Upper lobe of left lung (tissue), 6 donors: ENCODE results near the gene GUCY2C. TPM values are rescaled to one million over a fixed set of nuclear protein-coding genes. Genes with fewer than 3 reads are reported as not detected.
"Not testable (repeated sequence)": the region's sequence is repeated elsewhere in the genome, so short reads cannot be mapped to it uniquely, and the experiment has no call there.

Source experiments
- ATAC-seq, 2 donors: fragments of 200-7000 bp; cut with Tn5 transposase; one replicate each; pipeline ENCODE4 v1.9.1; 2022; ENCODE audit warnings: mild to moderate bottlenecking in 2 of 2, moderate library complexity in 2 of 2; ENCODE audit not compliant: low FRiP score in 2 of 2
- DNase-seq, 2 donors: peaks; one replicate each; pipeline ENCODE4 v3.0.0-alpha.2; 2019 to 2020
- H3K27ac ChIP-seq, 4 donors: fragments of 200-600 bp; sonication (generic); one replicate each; pipeline ENCODE4 v1.5.1; 2016 to 2019
- H3K27me3 ChIP-seq, 4 donors: fragments of 200-600 bp; sonication (generic); one replicate each; pipeline ENCODE4 v1.5.1; 2017 to 2019
- H3K36me3 ChIP-seq, 4 donors: fragments of 200-600 bp; sonication (generic); one replicate each; pipeline ENCODE4 v1.5.1; 2016 to 2019
- H3K4me1 ChIP-seq, 4 donors: fragments of 200-600 bp; sonication (generic); one replicate each; pipeline ENCODE4 v1.5.1; 2018 to 2019
- H3K4me3 ChIP-seq, 4 donors: fragments of 200-600 bp; sonication (generic); one replicate each; pipeline ENCODE4 v1.5.1; 2017 to 2019; ENCODE audit warnings: mild to moderate bottlenecking in 2 of 4, moderate library complexity in 1 of 4
- H3K9me3 ChIP-seq, 4 donors: fragments of 200-600 bp; sonication (generic); one replicate each; pipeline ENCODE4 v1.5.1; 2018 to 2019
- EP300 ChIP-seq, 4 donors: sonication (generic); formaldehyde crosslinking; IDR thresholded peaks; one replicate each; pipeline ENCODE4 v1.5.1; 2017; ENCODE audit warnings: antibody characterized with exemption in 4 of 4, control low read depth in 2 of 4
- POLR2A ChIP-seq, 4 donors: fragments of 450-650 bp; IDR thresholded peaks; one replicate each; pipeline ENCODE4 v1.5.1; 2016 to 2017; ENCODE audit warnings: antibody characterized with exemption in 4 of 4, mild to moderate bottlenecking in 2 of 4
- POLR2AphosphoS5 ChIP-seq, 2 donors: sonication (generic); formaldehyde crosslinking; IDR thresholded peaks; one replicate each; pipeline ENCODE4 v1.5.1; 2017; ENCODE audit warnings: antibody characterized with exemption in 2 of 2
- WGBS, 2 donors: methylation state at CpG; one replicate each; pipeline ENCODE4 v1.1.5; 2017 to 2018; 5-methylcytosine and 5-hydroxymethylcytosine counted together
- total RNA-seq, 6 donors: library from RNA; depleted of rRNA in 4 of 6; stranded (reverse); fragments of >200 nt in 4 of 6; gene quantifications; one replicate each; pipeline versions ENCODE4 v1.1.0 to v1.2.1, GENCODE V29; 2016 to 2021
- TF ChIP-seq, protein P1 (sequence below), 6 experiments: fragments of 450-650 bp in 4 of 6; fragments of 200-600 bp in 2 of 6; sonication (generic) in 2 of 6; IDR thresholded peaks; one replicate each; pipeline ENCODE4 v1.5.1; 2016 to 2019; ENCODE audit warnings: antibody characterized with exemption in 6 of 6
- donor health status: DM: no; HTN: no; CAD: no; lungs with moderate emphysema.
- donor health status: DM: no; HTN: yes; CAD: no; lungs with severe emphysema.

GUCY2C gene
- 1 to 10 TPM in 1 of 6 donors, not detected in 5; 1.0 TPM for total RNA-seq

DNA sequence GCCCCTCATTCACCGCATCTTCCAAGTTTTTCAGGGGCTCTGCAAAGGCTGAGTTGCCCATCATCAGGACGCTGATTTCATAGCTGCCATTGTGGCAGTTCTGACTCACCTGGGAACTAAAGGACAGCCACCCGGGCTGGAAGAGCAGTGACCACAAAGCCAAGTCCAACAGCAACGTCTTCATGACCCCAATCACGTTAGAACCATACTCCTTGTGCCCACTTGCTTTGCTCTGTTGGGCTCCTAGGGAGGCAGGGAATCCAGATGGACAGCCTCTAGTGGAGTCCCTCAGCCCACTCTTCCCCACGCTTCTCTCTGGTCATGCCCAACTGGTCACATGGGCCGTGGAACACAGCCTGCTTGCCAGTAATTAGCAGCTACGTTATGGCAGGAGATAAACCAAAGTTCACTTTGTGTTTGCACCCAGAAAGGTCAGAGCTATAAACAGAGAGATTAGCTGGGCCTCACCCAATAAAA is at the start of gene GUCY2C:
TSS of gene GUCY2C (minus strand) at position 335 of the 477 bp plus-strand sequence. CDS start at position 184, 151 bp downstream.
- no peak for ATAC-seq
- Histone ChIP-seq H3K27ac (no peak within 1 kb of the TSS), H3K36me3 (no peaks in the 10 kb centered on the region), H3K9me3 (no peaks in the 10 kb centered on the region), H3K27me3 (no peaks in the 10 kb centered on the region), H3K4me1 (no peaks in the 10 kb centered on the region), H3K4me3 (no peak within 1 kb of the TSS)
- WGBS, 2 donors, result 84 to 87% methylated on average over 8 of the region's 8 CpGs
- no peak for TF ChIP-seq EP300 (IDR thresholded peaks at IDR 0.05)
- no peak for DNase-seq

DNA sequence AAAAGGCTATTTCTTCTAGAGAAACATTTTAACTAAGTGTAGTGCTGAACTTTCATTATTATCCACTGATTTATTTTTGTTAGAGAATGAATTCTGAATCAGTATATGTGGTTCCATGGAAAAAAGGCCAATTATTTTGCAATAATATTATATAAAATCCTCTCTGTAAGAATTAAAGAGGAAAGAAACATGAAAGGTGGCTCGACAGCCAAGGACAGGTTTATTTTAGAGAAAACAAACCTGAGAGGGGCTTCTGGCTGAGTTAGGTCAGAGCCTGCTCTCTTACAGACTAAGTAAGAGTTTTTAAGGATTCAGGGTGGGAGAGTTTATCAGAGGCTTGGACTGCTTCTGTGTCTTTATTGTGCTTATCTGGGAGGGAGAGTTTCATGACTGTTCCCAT is 46.7 kb upstream of the GUCY2C start:
- H3K9me3 ChIP-seq, result no peaks in the 10 kb centered on the region
- H3K27ac ChIP-seq, result no peak overlapping the region
- no peaks in the 10 kb centered on the region for H3K27me3 ChIP-seq
- no peak for TF ChIP-seq POLR2AphosphoS5 (IDR thresholded peaks at IDR 0.05)
- no peak for TF ChIP-seq POLR2A (IDR thresholded peaks at IDR 0.05)
- TF ChIP-seq EP300 (IDR thresholded peaks at IDR 0.05), result no peak
- DNase-seq, result no peak
- WGBS, 2 donors, result 91 to 93% methylated on average over 1 of the region's 1 CpG
- no peak for ATAC-seq
- H3K4me3 ChIP-seq, result no peak overlapping the region
- no peaks in the 10 kb centered on the region for H3K36me3 ChIP-seq
- no peaks in the 10 kb centered on the region for H3K4me1 ChIP-seq

DNA sequence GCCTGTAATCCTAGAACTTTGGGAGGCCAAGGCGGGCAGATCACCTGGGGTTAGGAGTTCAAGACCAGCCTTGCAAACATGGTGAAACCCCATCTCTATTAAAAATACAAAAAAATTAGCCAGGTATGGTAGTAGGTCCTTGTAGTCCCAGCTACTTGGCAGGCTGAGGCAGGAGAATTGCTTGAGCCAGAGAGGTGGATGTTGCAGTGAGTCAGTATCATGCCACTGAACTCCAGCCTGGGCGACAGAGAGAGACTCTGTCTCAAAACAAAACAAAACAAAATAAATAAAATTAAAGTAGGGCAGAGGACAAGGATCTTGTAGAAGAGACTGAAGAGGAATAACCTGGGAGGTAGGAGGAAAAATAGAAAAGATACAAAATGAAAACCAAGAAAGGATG is 45.5 kb upstream of the GUCY2C start:
- H3K36me3 ChIP-seq, result no peaks in the 10 kb centered on the region
- no peak overlapping the region for H3K27ac ChIP-seq
- TF ChIP-seq, protein P1, sequence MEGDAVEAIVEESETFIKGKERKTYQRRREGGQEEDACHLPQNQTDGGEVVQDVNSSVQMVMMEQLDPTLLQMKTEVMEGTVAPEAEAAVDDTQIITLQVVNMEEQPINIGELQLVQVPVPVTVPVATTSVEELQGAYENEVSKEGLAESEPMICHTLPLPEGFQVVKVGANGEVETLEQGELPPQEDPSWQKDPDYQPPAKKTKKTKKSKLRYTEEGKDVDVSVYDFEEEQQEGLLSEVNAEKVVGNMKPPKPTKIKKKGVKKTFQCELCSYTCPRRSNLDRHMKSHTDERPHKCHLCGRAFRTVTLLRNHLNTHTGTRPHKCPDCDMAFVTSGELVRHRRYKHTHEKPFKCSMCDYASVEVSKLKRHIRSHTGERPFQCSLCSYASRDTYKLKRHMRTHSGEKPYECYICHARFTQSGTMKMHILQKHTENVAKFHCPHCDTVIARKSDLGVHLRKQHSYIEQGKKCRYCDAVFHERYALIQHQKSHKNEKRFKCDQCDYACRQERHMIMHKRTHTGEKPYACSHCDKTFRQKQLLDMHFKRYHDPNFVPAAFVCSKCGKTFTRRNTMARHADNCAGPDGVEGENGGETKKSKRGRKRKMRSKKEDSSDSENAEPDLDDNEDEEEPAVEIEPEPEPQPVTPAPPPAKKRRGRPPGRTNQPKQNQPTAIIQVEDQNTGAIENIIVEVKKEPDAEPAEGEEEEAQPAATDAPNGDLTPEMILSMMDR (IDR thresholded peaks at IDR 0.05), result no peak
- no peak for TF ChIP-seq POLR2A (IDR thresholded peaks at IDR 0.05)
- no peak for TF ChIP-seq POLR2AphosphoS5 (IDR thresholded peaks at IDR 0.05)
- no peak for TF ChIP-seq EP300 (IDR thresholded peaks at IDR 0.05)
- H3K27me3 ChIP-seq, result no peaks in the 10 kb centered on the region
- no peak overlapping the region for H3K4me3 ChIP-seq
- DNase-seq (no peak), ATAC-seq (no peak)
- no peaks in the 10 kb centered on the region for H3K4me1 ChIP-seq
- WGBS, 2 donors, result 90 to 98% methylated on average over 2 of the region's 2 CpGs
- no peaks in the 10 kb centered on the region for H3K9me3 ChIP-seq

DNA sequence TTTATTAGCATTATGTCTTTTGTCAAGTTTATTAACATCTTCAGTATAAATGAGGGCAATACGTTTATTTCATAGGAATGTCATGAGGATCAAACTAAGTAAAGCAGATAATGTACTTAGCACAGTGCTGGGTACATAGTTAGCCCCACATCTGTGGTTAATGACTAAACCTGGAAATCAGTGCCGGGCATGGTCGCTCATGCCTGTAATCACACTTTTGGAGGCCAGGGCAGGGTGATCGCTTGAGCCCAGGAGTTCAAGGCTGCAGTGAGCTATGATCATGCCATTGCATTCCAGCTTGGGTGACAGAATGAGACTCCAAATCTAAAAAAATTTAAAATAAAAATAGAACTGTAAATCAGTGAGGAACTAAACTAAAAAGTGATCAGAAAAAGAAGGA is 44.8 kb upstream of the GUCY2C start:
- WGBS, 2 donors, result 94 to 96% methylated on average over 4 of the region's 4 CpGs
- ATAC-seq (no peak), DNase-seq (no peak)
- no peak overlapping the region for H3K4me3 ChIP-seq
- TF ChIP-seq, protein P1 (IDR thresholded peaks at IDR 0.05), result no peak
- TF ChIP-seq POLR2A (IDR thresholded peaks at IDR 0.05), result no peak
- no peak for TF ChIP-seq POLR2AphosphoS5 (IDR thresholded peaks at IDR 0.05)
- no peak for TF ChIP-seq EP300 (IDR thresholded peaks at IDR 0.05)
- no peaks in the 10 kb centered on the region for H3K9me3 ChIP-seq
- H3K27me3 ChIP-seq, result no peaks in the 10 kb centered on the region
- no peaks in the 10 kb centered on the region for H3K4me1 ChIP-seq
- no peak overlapping the region for H3K27ac ChIP-seq
- no peaks in the 10 kb centered on the region for H3K36me3 ChIP-seq

DNA sequence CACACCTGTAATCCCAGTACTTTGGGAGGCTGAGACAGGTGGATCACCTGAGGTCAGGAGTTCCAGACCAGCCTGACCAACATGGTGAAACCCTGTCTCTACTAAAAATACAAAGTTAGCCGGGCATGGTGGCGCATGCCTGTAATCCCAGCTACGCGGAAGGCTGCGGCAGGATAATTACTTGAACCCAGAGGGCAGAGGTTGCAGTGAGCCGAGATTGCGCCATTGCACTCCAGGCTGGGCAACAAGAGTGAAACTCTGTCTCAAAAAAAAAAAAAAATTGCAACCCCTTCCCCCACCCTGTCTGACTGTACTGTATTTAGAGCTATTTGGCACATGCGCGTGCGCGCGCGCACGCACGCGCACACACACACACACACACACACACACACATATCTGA is 40.0 kb upstream of the GUCY2C start:
- not testable (repeated sequence) for H3K27ac ChIP-seq, H3K27me3 ChIP-seq, H3K4me1 ChIP-seq, H3K36me3 ChIP-seq, ATAC-seq, H3K9me3 ChIP-seq, H3K4me3 ChIP-seq
- DNase-seq, result peak in 1 of 2 donors; percentile 17
- WGBS, 2 donors, result 87 to 94% methylated on average over 16 of the region's 16 CpGs

DNA sequence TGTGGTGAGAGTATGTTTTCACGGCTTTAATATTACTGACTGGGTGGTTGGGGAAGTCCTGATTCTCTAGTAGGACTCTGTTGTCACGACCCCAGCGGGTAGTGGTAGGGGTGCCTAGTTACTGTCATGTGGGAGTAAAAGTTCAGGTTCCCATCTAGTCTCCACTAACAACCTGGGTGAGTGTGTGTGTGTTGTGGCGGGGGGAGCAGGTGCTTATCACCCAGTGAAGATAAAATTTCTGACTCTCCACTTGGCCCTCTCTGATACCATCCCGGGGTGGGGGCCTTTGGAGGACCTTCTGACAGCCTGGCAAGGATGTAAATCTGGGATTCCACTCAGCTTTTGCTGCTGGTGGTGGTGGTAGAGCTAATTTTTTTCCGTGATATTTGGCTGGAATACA is 35.4 kb upstream of the GUCY2C start:
- Histone ChIP-seq H3K4me3 (no peak overlapping the region), H3K27me3 (no peaks in the 10 kb centered on the region), H3K4me1 (no peaks in the 10 kb centered on the region), H3K27ac (no peak overlapping the region), H3K36me3 (no peaks in the 10 kb centered on the region), H3K9me3 (peaks cover 0 to 12% (median 0%) of the 10 kb centered on the region in 4 donors)
- no peak for DNase-seq
- TF ChIP-seq POLR2AphosphoS5 (IDR thresholded peaks at IDR 0.05) (no peak), EP300 (IDR thresholded peaks at IDR 0.05) (no peak), POLR2A (IDR thresholded peaks at IDR 0.05) (no peak)
- TF ChIP-seq, protein P1 (IDR thresholded peaks at IDR 0.05), result no peak
- 87 to 89% methylated on average over 5 to 6 of the region's 6 CpGs for WGBS, 2 donors
- no peak for ATAC-seq
